Loucy (cell line): ENCODE data around the gene PRKACA.

Experiments
- EZH2phosphoT487 ChIP-seq: fragments of 200-600 bp; IDR thresholded peaks from 2 replicates; pipeline ENCODE4 v1.6.1; 2018; ENCODE audit warnings: antibody characterized with exemption, mild to moderate bottlenecking, moderate library complexity, borderline replicate concordance
- TF ChIP-seq, protein P1 (sequence below): fragments of 200-600 bp; sonication (generic); conservative IDR thresholded peaks from 2 replicates; pipeline ENCODE4 v1.5.1; 2014; ENCODE audit warnings: mild to moderate bottlenecking, antibody characterized with exemption, low read length

GRCh38 chr19:14118165-14119051 lies 846 bp upstream of the PRKACA start:
- TF ChIP-seq, protein P1, sequence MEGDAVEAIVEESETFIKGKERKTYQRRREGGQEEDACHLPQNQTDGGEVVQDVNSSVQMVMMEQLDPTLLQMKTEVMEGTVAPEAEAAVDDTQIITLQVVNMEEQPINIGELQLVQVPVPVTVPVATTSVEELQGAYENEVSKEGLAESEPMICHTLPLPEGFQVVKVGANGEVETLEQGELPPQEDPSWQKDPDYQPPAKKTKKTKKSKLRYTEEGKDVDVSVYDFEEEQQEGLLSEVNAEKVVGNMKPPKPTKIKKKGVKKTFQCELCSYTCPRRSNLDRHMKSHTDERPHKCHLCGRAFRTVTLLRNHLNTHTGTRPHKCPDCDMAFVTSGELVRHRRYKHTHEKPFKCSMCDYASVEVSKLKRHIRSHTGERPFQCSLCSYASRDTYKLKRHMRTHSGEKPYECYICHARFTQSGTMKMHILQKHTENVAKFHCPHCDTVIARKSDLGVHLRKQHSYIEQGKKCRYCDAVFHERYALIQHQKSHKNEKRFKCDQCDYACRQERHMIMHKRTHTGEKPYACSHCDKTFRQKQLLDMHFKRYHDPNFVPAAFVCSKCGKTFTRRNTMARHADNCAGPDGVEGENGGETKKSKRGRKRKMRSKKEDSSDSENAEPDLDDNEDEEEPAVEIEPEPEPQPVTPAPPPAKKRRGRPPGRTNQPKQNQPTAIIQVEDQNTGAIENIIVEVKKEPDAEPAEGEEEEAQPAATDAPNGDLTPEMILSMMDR: no peak
- no peak for TF ChIP-seq EZH2phosphoT487
